Liver (tissue), 3 donors: ENCODE measurements around the gene GNB1L.

Experiments
- ATF3 ChIP-seq: IDR thresholded peaks from 2 replicates; pipeline ENCODE4 v1.6.1; 2016; ENCODE audit warnings: antibody characterized with exemption
- REST ChIP-seq: IDR thresholded peaks from 2 replicates; pipeline ENCODE4 v1.6.1; 2016; ENCODE audit warnings: antibody characterized with exemption, mild to moderate bottlenecking
- SP1 ChIP-seq: IDR thresholded peaks from 2 replicates; pipeline ENCODE4 v1.6.1; 2018; ENCODE audit warnings: antibody characterized with exemption, mild to moderate bottlenecking
- TAF1 ChIP-seq: conservative IDR thresholded peaks from 2 replicates; pipeline ENCODE4 v1.6.1; 2016; ENCODE audit warnings: antibody characterized with exemption, mild to moderate bottlenecking
- TF ChIP-seq, protein P1 (sequence below): fragments of 150-350 bp; IDR thresholded peaks from 2 replicates; pipeline ENCODE4 v1.5.1; 2017; ENCODE audit warnings: improper control_type of control experiment, low read depth, low read length; ENCODE audit not compliant: missing input control
- donor health status: healthy.
- donor health status: healthy.

DNA sequence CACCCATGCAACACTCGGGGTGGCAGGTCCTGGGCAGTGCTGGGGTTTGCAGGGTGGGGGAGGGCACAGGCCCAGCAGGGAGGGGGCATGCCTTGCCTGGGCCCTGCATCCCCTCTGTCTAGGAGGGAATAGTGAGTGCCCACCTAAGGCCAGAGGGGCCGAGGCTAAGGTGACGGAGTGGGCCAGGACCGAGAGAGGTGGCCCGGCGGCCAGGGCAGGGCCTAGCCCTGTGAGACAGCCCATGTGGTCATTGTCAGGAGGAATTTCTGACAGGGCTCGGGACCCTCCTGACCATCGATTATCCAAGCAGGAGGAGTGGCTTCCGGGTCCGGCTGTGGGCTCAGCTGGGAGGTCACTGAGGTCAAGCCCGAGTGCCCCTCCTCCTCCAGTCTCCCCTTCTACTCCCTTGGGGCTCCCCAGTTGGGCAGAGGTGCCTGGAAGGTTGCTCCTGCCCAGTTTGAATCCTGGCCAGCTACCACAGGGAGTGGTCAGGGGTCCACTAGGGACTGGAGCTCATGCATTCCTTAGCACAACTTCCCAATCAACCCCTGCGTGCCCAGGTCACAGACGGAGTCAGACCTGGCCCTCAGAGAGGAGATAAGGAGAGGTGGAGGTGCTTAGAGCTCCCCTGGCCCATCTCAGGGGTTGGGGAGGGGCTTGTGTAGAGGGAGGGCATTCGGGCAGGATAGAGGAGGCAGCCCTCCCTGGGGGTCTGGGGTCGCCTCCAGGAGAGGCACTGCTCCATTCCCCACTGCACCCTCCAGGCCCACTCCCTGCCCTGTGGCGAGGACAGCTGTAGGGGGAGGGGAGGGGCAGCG, 116.6 kb downstream of the GNB1L start:
- TF ChIP-seq TAF1: no peak
- TF ChIP-seq, protein P1, sequence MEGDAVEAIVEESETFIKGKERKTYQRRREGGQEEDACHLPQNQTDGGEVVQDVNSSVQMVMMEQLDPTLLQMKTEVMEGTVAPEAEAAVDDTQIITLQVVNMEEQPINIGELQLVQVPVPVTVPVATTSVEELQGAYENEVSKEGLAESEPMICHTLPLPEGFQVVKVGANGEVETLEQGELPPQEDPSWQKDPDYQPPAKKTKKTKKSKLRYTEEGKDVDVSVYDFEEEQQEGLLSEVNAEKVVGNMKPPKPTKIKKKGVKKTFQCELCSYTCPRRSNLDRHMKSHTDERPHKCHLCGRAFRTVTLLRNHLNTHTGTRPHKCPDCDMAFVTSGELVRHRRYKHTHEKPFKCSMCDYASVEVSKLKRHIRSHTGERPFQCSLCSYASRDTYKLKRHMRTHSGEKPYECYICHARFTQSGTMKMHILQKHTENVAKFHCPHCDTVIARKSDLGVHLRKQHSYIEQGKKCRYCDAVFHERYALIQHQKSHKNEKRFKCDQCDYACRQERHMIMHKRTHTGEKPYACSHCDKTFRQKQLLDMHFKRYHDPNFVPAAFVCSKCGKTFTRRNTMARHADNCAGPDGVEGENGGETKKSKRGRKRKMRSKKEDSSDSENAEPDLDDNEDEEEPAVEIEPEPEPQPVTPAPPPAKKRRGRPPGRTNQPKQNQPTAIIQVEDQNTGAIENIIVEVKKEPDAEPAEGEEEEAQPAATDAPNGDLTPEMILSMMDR: no peak
- TF ChIP-seq REST: no peak
- no peak for TF ChIP-seq SP1
- no peak for TF ChIP-seq ATF3
